HG02973 (cell line): ENCODE data around the gene ATAD3B.
"Not testable (repeated sequence)": the region's sequence is repeated elsewhere in the genome, so short reads cannot be mapped to it uniquely, and the experiment has no call there.

Experiments
- ATAC-seq: cut with Tn5 transposase; IDR thresholded peaks from one replicate; pipeline ENCODE4 v1.9.1; 2021; ENCODE audit warnings: moderate library complexity; ENCODE audit not compliant: unreplicated experiment

Gene ATAD3B

DNA sequence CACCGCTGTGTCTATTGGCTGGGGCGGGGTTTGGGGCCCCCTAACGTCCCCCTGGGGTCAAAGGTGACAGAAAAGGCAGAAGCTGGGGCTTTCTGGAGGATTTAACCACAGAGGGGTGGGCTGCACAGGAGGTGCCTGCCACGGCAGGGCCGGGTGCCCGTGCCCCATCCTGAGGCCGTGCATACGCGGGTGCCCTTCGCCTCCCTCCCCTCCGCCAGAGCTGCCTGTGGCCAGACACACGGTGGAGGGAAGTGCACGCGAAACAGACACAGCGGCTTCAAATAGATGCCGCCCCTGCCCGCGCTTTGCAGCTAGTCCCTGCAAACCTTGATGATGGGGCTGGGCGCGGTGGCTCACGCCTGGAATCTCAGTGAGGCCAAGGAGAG is 37.9 kb downstream of the ATAD3B start:
- ATAC-seq = not testable (repeated sequence)

DNA sequence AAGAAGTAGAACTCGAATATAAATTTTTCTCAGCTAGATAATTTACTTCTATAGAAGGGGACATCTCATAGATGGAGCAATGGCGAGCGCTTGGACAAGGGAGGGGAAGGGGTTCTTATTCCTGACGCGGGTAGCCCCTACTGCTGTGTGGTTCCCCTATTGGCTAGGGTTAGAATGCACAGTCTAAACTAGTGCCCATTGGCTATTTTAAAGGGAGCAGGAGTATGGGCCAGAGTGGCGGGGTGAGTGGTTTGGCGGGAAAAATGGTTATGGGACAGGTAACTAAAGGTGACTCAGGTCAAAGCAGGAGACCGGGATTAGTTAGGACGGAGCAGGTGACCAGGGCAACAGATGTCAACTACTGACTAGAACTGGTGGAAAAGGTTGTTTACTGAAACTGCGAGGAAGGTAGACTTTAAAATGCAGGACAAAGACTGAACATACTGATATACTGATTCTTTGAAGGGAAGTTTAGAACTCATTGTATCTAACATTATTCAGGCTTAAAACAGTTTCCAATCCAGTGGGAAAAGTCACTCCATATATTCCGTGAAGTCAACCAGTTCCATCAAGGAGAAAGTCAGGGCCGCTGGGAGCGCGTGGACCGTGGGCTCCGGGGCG is 39.5 kb downstream of the ATAD3B start:
- no peak for ATAC-seq

DNA sequence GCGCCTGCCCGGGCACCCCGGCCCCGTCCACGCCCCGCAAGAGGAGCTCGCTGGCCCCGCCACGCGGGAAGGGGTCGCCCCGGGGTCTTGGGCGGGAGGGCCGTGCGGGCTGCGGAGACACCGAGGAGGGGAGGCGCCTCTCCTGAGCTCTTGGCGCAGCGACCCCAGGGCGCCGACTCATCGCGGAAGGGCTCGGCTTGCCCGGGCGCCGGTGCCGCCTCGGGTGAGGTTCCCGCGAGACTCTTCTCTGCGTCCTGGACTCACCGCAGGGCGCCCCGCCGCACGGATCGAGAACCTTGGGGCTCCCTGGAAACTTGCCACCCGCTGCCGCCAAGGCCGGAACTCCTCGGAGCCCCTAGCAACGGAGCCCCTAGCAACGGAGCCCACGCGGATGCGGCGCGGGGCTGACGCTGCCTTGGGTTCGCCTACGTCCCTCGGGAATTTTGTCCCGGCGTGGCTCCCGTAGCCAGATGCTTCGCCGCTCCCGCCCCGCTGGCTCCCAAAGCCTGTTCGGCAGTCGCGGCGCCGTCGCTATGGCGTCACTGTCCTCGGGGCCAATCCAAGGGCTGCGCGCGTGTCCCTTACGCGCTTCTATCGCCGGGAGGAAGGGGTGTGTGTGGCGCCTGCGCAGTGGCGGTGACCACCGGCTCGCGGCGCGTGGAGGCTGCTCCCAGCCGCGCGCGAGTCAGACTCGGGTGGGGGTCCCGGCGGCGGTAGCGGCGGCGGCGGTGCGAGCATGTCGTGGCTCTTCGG is 40.1 kb downstream of the ATAD3B start, which contains the start of gene ATAD3A:
ATAD3A (plus strand) TSS at position 630 of the 753 bp plus-strand sequence; CDS start at position 737, 107 bp downstream.
- peak; percentile 77 for ATAC-seq

DNA sequence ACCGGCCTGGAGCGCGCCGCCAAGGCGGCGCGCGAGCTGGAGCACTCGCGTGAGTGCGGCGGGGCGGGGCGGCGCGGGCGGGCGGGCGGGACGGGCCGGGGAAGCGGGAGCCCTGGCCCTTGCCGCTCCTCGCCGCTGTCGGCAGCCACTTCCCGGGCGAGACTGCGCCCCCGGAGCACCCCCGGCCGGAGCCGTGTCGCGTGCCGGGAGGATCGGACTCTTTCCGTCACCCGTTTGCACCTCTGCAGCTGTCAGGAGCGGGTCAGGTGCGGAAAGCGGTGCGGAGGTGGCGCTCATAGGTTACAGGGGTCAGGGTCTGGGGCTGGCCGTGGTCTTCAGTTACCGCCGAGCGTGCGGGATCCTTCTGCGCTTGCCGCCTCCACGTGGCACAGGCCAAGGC is 40.9 kb downstream of the ATAD3B start:
- not testable (repeated sequence) for ATAC-seq

DNA sequence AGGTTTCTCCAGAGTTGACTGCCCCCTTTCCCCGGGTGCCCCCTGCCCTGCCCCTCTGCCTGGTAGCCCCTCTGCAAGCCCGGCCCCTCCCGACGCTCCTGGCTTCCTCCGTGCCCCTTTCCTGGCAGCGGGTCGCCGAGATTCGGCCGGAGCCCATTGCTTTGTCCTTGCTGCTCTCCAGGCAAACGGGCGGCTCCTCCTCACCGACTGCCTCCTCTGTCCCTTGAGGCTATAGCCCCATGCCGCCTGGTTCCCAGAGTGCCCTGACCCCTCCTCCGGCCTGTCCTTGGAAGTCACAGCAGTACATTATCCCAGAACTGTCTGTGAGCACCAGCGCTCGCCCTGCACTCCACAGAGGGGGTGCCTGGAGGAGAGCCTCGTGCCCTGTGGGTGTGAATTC is 42.1 kb downstream of the ATAD3B start:
- ATAC-seq = not testable (repeated sequence)

DNA sequence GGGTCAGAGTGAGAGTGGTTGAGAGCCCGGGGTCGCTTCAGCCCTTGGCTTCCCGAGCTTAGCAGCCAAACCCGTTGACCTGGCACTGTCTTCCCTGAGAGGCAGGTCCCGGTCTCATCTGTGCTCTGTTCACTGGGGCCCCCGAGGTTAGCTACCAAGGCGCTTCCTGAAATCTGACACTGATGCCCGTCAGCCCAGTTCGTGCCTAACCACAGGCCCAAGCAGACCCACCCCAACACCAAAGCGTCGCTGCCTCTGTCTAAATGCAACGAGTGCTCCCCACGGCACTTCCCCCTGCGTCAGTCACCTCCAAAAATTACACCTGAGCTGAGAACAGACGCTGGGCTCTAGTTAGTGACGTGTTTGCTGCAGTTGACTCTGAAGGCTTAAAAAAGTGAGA is 42.8 kb downstream of the ATAD3B start:
- not testable (repeated sequence) for ATAC-seq

DNA sequence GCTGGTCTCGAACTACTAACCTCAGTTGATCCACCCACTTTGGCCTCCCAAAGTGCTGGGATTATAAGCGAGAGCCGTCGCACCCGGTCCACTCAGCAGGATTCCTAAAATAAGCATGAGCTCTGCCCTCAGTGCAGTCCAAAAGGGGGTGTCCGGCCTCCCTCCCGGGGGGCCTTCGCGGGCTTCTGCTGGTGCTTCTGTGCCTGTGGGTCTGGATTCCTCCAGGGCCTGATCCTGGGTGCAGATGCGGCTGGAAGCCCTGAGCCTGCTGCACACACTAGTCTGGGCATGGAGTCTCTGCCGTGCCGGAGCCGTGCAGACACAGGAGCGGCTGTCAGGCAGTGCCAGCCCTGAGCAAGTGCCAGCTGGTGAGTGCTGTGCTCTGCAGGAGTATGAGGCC is 45.4 kb downstream of the ATAD3B start:
- not testable (repeated sequence) for ATAC-seq

DNA sequence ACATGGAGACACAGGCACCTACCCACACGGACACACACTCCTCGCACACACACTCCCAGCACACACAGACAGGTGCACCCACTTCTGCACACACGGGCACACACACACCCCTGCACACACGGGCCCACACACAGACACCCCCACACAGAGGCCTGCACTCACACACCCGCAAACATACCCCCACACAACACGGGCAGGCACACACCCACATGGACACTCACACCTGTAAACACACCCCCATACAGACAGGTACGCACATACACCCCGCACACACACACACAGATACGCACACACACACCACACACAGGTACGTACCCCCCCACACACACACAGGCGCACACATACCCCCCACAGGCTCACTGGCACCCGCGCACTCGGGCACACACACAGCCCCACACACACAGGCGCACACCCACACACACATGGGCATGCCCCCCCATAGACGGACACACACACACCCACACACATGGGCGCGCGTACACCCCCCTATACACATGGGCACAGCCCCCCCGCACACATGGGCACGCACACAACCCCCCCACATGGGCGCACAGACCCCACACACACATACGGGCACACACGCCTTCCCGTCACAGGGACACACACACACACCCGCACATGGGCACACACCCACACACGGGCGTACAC is 46.5 kb downstream of the ATAD3B start:
- no peak for ATAC-seq

DNA sequence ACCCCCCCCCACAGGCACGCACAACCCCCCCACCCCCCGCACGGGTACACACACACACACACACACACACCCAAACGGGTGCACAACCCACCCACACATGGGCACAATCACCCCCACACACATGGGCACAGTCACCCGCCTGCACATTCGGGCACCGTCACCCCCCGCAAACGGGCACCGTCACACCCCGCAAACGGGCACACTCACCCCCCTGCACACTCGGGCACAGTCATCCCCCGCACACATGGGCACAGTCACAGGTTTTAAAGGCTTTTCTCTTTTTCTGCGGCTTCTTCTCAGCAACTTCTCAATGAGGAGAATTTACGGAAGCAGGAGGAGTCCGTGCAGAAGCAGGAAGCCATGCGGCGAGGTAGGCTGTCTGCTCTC is 47.0 kb downstream of the ATAD3B start:
- ATAC-seq = not testable (repeated sequence)

DNA sequence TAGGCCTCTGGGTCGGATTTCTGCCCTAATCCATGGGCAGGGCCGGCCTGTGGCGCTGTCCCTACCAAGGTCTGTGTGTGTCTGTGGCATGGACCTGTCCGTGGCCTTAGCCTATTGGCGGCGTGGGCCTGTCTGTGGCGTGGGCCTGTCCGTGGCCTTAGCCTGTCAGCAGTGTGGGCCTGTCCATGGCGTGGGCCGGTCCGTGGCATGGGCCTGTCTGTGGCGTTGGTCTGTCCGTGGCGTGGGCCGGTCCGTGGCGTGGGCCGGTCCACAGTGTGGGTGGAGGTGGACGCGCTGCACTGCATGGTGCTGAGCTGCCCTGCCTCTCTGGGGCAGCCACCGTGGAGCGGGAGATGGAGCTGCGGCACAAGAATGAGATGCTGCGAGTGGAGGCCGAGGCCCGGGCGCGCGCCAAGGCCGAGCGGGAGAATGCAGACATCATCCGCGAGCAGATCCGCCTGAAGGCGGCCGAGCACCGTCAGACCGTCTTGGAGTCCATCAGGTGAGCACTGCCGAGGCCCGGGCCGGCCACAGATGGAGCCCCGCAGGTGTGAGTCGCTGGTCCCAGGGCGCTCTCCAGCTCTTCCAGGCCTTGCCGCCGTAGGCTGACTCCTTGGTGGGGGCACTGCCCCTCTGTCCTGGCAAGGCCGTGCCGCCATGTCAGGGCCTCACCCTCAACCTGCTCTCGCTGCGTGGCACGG is 48.4 kb downstream of the ATAD3B start:
- not testable (repeated sequence) for ATAC-seq

DNA sequence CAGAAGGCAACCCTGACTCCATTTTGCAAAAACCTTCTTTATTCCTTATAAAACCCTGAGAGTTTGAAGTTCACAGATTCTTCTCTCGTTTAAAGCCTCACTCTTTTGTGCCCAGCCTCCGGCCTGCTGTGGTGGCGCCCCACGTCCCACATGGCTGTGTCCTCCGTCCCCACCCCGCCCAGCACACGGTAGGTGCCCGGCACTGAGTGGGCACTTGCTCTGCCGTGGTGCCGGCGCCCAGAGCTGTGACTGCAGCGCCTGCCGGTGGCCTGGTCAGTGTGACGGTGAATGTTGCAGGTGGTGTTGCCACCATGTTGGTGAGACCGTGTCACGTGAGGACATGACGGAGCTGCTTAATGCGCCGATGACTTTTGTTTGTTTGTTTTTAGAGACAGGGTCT is 49.8 kb downstream of the ATAD3B start:
- ATAC-seq = no peak

DNA sequence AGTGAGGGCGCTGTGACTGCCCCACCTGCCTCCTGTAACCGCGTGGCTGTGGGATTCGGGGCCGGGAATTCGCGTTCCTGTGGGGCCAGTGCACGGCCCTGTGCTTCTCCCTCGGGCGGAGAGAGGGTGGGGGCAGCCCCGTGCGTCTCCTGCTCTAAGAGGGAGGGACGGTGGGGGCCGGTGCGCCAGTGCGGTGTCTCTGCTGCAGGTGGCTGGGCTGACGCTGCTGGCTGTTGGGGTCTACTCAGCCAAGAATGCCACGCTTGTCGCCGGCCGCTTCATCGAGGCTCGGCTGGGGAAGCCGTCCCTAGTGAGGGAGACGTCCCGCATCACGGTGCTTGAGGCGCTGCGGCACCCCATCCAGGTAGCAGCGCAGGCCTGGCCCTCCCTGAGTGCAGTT is 51.0 kb downstream of the ATAD3B start:
- not testable (repeated sequence) for ATAC-seq

DNA sequence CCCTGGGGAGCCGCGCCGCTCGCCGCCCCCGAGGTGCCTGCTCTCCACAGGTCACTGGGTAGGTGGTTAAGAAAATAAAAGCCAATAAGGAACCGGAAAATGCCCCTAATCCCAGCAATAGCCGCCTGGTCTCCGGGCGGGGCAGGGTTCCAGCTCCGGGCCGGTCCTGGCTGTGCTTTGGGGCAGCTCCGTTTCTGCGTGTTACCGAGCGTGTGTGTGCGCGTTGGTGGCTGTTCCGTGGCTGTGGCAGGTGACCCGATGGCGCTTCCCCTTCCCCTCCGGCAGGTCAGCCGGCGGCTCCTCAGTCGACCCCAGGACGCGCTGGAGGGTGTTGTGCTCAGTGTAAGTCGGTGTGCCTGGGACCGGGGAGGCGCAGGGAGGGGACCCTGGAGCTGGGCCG is 51.7 kb downstream of the ATAD3B start:
- ATAC-seq = not testable (repeated sequence)

DNA sequence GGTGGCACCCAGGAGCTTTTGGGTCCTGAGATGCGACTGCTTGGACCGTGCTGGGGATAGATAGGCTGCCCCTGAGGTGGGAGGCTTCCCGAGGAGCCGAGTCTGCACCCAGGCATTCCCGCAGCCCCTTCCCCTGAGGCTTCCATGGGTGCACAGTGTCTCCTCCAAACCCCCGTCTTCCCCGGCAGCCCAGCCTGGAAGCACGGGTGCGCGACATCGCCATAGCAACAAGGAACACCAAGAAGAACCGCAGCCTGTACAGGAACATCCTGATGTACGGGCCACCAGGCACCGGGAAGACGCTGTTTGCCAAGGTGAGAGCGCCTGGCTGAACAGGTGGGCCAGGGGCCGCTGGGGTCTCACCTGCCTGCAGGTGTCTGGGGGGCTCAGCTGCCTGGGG is 52.1 kb downstream of the ATAD3B start:
- ATAC-seq = not testable (repeated sequence)

DNA sequence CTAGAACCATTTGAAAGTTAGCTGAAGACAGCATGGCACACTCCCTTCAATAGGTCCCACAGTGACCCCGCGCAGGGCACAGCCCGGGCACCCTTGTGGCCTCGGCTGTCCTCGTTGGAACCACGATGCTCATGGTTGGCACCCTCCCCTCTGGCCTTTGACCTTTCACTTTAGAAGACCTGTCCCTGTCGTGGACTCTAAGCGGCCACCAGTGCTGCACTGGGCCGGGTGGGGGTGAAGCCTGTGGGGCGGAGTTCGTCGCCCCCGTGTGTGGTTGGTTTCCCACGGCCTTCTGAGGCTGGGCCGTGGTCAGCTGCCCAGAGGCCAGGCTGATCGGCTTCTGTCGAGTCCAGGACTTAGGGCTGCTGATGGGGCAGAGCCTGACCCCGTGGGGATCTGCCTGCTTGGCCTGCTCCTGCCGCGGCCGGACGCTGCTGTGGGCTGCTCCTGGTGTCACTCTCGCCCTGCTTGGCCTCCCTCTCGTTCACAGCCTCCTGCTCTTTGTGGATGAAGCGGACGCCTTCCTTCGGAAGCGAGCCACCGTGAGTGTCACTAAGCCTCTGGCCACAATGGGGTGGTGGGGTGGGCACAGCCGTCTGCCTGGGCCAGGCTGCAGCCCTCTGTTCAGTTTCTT is 53.3 kb downstream of the ATAD3B start:
- not testable (repeated sequence) for ATAC-seq

DNA sequence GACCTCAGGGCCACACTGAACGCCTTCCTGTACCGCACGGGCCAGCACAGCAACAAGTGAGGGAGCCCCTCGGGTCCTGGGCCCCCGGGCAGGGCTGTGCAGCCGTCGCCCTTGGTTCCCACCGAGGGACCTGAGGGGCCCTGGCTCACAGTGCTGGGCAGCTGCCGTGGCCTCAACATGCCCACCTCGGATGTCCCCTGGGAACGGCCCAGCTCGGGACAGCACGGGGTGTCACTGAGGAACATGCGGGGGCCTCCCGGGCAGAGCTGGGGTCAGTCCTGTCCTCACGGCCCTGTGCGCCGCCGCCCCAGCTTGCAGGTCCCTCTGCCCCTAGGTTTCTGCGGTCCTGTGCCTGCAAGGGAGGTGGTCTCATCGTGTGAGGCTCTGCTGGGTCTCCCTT is 54.9 kb downstream of the ATAD3B start:
- ATAC-seq = not testable (repeated sequence)

DNA sequence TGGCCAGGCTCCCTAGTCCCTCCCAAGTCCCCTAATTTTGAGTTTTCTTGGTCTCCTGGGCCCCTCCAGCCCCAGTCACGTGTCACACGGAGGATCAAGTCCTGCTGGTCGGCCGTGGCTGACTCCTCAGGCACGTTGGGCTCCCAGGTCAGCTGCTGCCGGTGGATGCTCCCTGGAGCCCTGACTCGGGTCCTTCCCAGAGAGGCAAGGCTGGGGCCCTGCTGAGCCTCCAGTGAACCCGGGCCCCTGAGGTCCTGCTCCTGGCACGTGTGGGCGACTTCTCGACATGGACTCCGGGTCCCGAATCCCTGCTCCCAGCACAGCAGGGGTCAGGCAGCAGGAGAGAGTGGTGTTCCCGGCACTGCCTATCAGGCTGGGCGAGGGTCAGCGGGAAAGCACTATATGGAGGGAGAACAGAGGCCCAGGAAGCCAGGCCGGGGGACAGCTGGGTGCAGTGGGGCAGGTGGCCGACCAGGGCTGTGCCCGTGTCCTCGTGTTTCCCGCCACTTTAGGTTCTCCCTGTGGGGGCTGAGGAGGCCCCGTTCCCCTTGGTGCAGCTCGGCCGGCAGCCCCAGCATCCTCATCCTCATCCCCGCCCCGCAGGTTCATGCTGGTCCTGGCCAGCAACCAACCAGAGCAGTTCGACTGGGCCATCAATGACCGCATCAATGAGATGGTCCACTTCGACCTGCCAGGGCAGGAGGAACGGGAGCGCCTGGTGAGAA is 55.7 kb downstream of the ATAD3B start:
- ATAC-seq = no peak

DNA sequence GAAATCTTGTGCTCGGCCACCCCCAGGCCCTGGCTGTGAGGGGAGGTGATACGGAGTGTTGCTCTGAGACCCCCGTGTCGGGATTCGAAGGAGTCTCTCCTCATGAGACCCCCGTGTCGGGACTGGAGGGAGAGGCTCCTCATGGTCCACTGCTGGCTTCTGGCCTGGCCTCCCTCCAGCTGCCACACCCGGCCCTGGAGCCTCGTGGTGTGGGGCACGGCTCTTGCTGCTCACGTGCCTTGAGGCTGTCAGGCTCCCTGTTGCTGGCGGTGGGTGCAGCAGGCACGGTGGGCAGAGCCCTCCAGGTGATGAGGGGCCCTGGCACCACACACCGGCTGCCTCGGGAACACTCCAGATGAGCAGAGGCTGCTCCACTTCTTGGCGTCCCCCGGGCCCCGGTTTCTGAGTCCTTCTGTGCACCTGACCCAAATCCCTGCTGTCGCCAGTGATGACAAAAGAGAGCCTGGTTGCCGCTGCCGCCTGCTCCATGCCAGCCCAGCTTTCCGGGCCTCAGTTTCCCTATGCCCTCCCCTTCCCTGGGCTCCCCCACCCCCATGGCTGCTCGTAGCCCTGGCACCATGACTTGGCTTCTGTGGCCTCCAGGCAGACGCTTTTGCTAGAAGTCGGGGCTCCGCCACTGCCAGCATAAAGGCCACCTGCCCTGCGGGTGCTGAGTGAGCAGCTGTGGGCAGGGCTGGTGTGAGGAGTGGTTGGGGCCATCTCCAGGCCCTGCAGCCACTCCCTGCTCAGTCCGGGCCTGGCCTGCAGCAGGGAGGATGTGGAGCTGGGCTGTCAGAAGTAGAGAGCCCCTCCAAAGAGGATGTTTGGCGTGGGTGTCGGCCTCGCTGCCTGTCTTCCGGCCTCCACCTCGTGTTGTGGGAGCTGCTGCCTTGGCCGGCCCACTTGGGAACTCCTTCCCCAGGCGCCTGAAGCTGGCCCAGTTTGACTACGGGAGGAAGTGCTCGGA is 57.0 kb downstream of the ATAD3B start:
- ATAC-seq = no peak

DNA sequence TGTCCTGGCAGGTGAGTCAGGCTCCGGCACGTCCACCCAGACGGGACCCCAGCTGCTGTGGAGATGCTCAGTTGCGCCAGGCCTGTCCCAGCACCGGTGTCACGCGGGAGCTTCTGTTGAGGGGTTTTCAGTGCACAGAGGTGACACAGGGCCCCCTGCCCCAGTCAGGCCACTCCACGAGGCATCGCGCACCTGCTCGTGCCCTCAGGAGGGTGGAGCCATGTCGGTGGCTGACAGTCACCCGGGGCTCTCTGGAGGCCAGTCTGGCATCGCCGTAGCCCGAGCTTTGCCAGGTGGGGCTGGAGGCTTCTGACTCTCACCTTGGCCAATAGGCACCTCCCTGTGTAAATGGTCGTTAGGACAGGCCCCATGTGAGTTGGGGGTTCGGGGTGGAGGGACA is 57.8 kb downstream of the ATAD3B start:
- no peak for ATAC-seq
